Stimulated activated CD4-positive, alpha-beta T cell treated with anti-CD3 and anti-CD28 coated beads, TNF-alpha, amount 100 ng/mL, for 24 hours (primary cell): ENCODE measurements around the gene PPP1R12C.

Experiments used
- DNase-seq, 3 experiments: peaks; one replicate each; pipeline ENCODE4 v3.0.0-alpha.2; 2020; ENCODE audit warnings: low read depth in 3 of 3

The PPP1R12C gene

DNA sequence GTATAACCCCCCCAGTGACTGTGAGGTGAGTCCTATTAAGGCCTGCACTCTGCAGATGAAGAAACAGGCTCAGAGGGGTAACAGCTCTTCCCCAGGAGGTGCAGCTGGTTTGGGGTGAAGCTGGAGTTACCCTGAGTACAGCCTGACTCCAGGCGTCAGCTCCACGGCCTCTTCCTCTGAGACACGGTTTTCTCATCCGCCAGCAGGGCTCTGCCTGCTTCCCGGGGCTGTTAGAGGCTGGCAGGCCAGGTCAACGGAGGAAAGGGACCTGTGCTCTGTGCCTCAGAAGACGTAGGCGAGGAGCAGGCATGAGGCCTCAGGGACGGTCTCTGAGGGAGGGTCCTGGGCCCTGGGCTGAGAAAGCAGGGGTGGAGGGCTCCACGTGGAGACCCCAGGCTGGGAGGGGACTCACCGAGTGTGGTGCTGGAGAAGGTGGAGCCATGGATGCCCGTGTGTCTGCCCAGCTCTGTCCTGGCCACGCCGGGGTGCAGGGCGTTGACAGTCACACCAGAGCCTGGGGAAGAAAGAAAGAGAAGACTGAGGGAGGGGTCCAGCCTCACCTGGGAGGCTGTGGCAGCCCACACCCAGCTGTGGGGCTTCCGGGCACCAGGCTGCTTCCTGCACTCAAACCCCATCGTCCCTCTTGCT, 70.3 kb downstream of the PPP1R12C start:
- DNase-seq, result no peak

- DNase-seq, result no peak
Measured at GRCh38 chr19:55044771-55045716, 72.4 kb downstream of the PPP1R12C start.

DNA sequence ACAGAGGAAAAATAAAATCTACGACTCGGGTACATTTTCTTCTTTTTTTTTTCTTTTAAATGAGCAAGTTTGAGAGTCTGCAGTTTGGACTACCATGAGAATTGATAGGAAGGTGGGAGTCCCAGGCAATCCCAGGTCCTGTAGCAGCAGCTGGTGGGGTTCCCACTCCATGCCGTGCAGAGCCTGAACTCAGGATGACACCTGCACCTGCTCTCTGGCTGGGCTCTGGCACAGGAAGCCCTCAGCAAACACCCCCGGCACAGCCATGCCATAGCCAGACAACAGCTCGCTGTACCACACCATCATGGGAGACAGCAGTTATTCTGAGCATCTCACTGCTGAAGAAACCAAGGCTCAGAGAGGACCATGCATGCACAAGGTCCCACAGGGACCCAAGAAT, 73.2 kb downstream of the PPP1R12C start:
- DNase-seq, result no peak

DNA sequence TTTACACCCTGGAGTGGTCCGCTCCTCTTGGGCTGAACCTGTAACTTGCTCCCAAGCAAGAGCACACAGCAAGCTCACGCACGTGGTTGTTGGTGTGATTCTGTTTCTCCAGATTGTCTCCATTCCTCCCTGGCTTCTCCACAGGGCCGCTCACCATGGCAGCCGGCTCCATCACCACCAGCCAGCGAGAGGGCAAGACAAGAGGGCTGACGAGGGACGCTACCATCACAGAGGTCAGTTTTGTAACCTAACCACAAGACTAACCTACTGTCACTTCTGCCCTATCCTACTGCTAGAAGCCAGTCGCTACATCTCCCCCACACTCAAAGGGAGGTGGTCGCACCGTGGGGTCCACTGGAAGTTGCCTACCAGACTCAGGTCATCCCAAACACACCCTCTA, 74.7 kb downstream of the PPP1R12C start:
- DNase-seq, result no peak

DNA sequence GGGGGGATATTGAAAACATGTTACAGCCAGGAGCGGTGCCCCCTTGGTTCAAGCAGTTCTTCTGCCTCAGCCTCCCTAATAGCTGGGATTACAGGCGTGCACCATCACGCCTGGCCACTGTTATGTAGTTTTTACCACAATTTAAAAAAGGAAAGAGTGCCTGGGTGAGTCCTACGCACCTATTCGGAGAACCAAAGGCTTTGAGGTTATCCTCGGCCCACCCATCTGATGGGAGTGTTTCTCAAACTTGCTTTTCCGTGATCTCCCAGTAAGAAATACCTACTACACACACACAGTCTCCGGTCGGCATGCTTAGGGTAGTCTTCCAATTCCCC, 75.1 kb downstream of the PPP1R12C start:
- DNase-seq, result no peak

GRCh38 chr19:55041627-55042343, 75.7 kb downstream of the PPP1R12C start:
- peak in 1 of 3 experiments; percentile 29 for DNase-seq

- no peak for DNase-seq
Measured at GRCh38 chr19:55041244-55041626, 76.2 kb downstream of the PPP1R12C start.
